GM19395 (cell line): ENCODE data around the gene TUNAR.

Source experiments
- ATAC-seq: cut with Tn5 transposase; IDR thresholded peaks from one replicate; pipeline ENCODE4 v1.9.1; 2021; ENCODE audit warnings: mild to moderate bottlenecking, moderate library complexity; ENCODE audit not compliant: unreplicated experiment

TUNAR gene

DNA sequence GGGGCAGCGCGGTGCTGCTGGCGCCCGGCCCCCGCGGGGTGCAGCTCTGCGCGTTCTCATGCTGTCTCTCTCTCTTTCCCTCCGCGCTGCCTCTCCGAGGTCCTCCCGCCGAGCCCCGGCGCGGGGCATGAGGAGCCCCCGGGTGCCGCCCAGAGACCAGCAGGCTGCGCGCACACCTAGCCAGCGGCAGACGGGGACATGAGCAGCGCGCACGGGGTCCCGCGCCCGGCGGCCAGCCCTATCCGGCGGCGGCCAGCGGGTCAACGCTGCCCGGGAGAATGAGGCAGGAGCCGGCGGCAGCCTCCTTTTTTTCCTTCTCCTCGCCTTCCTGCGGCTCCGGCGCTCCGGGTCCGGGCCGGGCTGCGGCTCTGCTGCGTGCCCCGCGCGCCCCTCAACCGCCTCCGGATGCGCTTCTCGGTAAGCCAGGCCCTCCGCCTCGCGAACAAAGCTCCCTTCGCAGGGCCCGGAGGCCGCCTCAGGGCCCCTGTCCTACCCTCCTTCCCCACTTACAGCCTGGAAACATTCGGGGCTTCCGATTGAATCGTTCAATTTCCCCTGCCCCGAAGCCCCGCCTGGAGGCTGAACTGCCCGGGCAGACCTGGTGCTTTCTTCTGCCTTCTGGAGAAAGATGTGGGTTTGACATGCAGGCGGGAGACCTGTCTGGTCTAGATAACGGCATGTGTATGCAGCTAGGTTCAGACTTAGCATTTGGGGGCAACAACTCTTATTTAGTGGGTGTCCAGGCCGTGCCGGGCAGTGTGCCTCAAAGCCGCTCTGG, at the start of gene TUNAR:
TUNAR (plus strand) TSS at position 72 of the 778 bp plus-strand sequence.
- no peak for ATAC-seq

DNA sequence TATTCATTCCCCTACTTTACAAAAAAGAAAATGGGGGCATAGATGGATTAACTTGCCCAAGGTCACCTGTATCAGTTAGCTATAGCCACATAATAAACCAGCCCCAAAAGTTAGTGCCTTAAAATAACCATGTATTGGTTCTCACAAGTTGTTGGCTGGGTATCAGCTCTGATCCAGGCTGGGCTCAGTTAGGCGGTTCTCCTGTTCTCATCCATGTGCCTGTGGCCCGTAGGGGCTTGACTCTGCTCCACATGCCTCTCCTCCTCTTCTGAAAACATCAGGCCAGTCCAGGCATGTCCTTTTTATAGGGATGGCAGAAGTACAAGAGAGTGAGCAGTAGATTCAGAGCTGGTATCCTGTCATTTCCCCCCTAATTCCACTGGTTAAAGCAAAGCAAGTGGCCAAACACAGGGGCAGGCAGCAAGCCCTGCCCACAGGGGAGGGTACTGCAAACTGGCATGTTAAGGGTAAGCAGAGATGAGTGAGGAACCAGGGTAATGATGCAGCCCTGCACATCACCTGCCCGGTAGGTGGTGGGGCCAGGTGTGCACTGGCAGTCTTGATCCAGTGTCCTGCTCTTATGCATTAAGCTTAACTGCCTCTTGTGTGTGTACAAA, 47.9 kb upstream of the TUNAR start:
- no peak for ATAC-seq

DNA sequence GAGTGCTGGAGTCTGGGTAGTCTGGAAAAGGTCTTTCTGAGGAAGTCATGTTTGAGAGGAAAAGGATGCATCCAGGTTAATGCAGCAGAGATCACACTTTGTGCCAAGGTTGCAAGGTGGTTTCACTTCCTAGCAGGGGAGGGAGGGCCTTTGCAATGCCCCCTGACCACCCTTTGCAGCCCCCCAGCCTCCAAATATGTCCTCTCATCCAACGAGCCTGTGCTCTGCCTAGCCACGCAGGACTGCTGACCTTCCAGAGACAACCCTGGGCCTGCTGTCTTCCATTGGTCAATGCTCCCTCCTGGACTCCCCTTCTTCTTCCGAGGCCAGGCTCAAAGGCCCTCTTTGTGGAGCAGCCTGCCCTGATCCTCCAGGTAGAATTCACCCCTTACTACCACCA, 47.3 kb upstream of the TUNAR start:
- no peak for ATAC-seq

DNA sequence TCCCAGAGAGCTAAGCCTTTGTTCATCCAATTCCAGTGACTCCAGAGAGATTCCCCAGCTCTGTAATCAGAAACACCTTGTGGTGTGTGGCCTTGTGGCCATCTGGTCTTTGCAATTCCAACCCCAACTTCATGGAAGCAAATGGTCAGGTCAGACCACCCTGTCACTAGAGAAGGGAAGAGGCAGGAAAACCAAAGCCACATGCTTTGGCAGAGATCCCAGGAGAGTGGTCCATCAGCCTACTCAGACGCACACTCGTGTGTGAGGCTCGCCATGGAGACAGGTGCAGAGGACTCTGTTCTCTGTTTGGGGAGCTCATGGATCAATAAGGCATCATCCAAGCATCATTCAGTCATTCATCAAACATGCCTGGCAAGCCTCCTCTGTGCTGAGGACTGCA, 46.2 kb upstream of the TUNAR start:
- no peak for ATAC-seq

DNA sequence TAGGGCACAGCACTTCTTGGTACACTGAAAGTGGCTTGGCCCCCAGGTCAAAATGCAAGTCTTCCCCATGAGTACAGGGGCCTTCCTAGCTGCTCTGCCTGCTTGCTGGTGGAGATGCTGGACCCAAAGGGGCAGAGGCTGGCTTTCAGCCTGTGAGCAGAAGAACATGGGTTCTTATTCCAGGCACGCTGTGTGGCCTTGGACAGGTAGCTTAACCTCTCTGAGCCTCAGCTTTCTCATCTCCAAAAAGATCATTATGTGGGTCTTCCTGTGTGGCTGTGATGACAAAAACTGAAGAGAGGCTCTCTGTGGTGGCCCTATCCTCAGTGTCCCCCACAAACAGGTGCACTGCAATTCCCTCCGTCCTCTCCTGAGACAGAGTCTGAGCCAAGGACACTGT, 45.6 kb upstream of the TUNAR start:
- no peak for ATAC-seq

DNA sequence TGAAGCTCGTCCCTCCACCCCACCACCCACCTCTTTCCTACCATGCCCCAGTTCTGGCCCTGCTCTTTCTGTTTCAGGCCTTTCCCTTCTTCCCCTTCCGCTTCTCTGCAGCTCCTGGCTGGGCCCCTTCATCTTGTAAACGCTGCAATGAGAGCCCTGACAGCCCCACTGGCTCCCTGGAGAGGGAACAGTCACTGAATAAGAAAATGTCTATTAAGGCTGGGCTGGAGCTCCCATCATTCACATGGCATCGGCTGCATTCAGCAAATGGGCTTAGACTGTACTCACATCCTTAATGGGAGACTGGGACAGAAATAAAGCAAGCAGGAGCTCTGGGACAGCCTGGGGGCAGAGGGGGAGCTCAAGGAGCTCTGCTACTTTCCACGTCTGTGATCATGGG, 45.2 kb upstream of the TUNAR start:
- ATAC-seq = no peak

DNA sequence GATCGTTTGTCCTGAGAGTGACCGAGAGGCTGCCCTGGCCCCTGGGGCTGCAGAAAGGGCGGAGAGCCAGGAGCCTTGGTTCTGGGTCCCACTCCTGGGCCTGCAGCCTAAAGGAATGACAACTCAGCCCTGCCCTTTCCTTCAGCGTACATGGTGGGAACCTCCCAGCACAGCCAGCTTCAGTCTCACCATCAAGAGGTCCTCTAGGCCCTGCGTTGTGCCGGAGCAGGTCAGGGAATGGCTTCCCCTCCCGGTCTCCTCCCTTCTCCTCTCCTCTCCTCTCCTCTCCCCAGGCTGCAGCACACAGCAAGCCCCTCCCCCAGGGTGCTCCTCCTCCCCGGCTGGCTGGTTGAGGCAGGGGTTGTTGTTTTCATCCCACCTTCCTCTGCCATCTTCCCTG, 44.6 kb upstream of the TUNAR start:
- ATAC-seq = no peak

DNA sequence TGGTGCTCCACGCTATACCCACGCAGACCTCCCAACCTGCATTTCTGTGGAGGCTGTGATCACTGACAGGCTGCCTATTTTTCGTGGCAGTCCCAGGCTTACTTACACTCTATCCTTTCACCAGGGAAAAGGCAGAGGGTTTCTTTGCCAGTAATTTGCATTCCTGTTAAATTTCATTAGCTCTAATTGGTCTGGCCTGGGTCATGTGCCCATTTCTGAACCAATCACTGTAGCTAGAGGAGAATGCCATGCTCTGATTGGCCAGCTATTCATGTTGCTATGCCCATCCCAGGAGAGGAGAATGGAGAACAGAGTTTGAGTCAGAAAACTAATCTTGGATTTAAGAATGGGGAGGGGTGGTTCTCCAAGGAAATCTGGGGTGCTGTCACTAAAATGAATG, 43.2 kb upstream of the TUNAR start:
- no peak for ATAC-seq

DNA sequence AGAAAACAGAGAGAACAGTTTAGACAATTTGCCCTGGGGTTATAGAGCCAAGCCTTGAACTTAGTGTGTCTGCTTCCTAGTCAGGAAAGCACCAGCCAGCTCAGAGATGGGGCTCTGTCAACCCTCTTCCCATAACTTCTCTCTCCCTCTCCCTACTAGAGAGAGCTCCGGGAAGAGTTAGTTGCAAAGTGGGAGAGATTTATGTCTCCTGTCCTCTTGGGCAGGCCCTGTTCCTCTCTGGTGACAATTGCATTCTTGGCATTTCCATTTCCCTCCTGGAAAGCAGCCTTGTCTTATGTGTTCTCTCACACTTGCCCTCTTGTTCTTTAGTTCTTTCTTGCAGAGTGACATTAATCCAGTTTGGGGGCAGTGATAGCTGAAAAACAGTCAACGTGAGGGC, 42.1 kb upstream of the TUNAR start:
- no peak for ATAC-seq

DNA sequence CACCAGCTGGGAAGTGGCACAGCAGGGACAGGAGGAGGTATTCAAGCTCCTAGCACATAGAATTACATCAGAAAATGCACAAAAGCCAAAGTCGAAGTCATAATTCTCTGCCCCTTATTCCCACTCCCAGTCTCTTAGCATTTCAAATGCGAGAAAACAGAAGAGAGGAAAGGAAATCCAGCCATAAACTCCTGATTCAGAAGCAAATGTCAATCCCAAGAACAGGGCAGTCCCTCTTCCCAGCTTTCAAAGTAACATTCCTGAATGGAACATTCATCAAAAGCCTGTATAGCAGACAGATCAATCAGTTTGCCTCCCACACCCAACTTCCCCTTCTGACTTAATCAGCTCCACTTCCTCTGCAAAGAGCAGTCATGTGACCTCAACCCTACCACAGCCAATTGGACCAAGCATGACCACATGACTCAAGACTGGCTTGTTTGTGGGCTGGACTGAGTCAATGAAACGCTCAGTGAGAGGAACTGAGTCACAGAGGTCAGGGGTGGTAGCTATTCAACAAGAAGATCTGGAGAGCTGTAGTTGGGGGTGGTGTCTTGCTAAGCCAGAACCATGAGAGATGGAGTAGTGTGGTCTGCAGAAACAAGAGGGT, 41.4 kb upstream of the TUNAR start:
- no peak for ATAC-seq

DNA sequence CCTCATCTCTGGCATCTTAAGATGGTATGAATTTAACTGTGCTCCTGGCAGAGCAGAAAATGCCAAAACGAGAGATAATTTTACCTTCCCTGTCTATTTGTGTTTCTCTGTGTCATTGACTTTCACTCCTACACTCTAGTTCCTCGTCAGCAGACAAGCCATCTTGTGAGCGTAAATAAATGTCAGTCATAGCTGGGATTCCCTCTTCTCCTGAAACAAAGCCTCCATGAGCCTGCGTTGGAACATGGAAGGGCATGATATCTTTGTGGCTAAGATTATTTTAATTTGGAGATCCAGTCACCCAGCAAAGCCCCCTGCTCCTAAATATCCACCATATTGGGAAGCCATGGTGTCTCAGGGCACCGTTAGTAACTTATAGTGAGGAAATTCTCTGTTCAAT, 37.8 kb upstream of the TUNAR start:
- ATAC-seq = no peak

DNA sequence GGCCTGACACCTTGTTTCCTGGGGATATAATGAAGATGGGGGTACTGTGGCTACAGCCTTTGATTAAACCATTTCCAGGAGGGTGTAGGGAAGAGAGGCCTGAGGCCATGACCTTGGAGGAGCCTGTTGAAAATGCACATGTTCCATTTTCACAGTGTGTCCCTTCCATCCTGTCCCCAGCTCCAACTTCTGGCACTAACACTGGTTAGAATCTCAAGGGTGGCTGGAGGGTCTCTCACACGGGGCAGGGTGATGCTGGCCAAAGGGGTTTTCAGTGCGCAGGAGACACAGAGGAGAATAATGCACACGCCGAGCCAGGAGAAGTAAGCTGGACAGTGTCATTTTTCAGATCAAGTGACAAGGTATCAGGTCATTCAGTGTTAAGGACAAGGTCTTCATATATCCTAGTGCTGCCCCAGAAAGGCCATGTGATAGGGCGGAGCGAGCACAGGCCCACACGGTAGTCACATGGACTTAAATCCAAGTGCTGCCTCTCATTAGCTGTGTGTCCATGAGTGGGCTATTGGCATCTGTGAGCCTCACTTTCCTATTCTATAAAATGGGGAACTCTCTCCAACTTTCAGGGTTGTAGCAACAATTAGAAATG, 36.4 kb upstream of the TUNAR start:
- ATAC-seq = no peak

DNA sequence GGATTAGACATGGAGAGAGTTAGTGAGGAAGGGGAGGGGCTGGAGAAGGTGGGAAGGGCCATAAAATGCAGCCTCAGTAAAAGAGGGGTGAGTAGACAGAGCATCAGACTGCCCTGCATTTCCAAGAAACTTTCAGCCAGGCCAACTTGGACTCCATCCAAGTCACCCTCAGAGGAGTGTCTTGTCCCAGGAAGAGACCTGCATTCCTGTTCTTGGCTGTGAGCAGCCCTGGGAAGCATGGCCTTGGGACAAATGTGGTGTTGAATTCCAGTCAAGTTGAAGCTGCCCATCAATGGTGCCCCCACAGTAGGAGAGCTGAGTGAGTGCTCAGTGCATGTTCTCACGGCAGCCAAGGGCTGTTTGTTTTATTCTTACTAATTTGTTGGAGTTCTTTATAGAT, 35.0 kb upstream of the TUNAR start:
- ATAC-seq = no peak

DNA sequence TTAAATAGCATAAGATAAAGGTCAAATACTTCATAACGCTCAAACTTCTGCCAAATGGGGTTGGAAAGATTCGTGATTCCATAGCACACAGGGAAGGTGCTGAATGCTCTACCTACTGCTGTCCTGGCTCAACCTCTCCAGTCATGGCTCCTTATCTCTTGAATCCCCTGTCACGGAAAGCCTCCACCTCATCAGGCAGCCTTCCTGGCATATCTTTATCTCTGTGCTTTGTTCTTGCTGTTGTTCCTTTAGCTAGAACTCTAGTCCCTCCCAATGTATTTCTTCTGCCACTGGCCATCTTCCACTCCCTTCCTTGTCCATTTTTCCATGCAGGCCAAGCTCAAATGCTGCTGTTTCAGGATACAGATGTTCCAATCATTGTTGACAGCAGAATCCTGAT, 26.9 kb upstream of the TUNAR start:
- ATAC-seq = no peak

DNA sequence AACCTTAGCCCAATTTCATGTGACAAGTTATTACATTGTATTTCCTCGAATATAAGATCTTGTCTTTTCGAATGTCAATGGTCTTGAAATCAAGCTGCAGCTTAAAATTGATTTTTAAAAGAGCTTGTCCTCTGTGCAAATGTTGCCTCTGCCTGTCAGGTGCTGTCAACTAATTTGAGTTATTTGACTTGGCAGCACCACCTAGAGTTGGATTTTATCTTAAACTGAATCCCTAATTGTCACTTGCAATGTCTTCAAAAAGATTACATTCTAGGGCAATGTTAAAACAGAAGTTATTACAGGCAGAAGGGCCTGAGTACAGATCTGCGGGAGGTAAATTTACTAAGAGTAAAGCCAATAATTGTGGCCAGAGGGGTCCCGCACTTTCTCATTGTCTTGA, 26.2 kb upstream of the TUNAR start:
- no peak for ATAC-seq

DNA sequence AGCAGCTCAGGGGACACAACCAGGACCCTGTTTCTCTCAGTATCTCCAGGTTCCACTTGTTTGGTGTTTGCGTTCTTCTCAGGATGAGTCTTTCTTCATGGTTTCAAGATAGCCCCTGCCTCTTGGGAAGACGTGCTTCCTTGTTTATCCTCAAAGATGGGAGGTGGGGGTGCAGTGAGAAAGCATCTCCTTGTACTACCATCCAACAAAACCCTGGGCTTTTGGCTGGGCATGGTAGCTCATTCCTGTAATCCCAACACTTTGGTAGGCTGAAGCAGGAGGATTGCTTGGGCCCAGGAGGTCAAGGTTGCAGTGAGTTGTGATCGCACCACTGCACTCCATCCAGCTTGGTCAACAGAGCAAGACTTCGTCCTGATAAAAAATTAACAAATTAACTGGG, 21.0 kb upstream of the TUNAR start:
- no peak for ATAC-seq

DNA sequence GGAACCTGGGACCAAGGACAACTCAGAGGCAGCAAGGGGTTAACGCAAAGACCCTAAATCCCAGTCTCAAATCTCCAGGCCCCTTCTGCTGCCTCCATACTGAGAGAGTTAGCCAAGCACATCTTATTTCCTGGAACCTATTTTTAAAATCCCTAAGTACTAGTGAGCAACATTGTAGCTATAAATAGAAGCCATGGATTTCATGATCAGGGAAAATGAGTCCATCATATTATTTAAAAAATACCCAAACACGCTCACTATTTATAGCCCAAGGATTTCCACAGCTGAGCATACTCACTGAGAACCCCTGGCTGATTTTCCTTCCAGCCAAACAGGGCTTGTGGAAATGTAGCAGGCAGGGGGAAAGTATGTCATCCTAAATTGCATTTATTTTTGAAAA, 19.4 kb upstream of the TUNAR start:
- ATAC-seq = no peak

DNA sequence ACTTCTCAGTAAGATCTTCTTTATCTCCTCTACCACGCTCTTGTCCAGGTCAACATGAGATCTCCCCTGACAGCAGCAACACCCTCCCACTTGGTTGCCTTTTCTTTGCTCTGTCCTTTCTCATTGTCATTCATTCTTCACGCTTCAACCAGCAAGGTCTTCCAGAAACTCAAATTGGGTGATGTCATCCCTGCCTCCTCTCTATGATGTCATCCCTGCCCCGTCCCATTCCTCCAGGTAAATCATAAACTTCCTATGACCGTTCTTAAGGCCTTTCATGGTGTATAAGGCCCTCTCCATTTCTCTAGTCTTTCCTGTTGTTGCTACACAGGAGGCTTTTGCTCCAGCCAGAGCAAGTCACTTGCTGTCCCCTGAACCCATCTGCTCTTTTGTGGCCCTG, 17.7 kb upstream of the TUNAR start:
- ATAC-seq = no peak

DNA sequence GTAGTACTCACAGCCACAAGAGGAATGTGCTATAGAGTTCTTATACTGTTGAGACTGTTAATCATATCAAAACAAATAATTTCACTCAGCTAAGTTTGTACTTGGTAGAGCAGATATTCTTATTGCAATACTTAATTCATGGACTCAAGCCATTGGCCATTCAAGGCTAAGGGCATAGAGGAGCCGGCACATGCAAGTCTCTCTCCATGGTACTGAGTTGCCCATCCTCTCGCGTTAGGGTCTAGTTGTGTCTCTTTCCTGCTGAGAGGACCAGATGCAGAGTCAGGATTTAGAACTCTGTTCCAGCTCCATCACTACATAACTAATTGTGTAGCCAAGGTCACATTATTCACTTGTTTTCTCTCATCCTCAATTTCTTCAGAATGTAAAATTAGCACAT, 14.4 kb upstream of the TUNAR start:
- no peak for ATAC-seq

DNA sequence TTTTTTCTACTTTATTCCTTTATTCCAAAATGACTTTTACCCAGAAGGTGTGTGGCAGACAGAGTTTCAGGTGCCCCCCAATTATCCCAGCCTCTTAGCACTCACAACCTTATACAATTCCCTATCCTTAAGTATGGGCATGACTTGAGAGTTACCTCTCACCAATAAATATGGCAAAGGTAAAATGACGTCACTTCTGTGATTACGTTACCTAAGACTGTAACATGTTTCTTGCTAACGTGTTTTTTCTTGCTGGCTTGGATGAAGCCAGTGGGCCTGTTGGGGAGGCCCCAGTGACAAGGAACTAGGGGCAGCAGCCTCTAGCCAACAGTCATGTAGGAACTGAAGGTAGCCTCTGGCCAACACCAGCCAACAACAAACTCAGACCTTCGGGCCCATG, 13.3 kb upstream of the TUNAR start:
- no peak for ATAC-seq

DNA sequence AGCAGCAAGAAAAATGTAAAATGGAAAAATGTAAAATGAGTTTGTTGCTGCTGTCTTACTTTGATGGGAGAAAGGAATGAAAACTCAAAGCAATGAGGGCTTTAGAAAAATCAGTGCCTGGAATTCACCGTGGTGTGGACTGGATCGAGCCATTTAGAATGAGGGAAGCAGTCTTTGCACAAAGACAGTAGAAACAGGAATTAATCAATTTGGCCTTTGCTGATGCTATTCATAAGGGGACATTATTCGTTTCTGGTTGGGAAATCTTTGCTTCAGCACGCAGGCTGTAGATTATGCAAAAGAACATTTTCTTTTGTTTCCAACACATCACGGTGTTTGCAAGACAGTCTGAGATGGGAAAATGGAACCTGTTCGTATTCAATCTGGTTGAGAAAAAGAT, 6.9 kb upstream of the TUNAR start:
- no peak for ATAC-seq

DNA sequence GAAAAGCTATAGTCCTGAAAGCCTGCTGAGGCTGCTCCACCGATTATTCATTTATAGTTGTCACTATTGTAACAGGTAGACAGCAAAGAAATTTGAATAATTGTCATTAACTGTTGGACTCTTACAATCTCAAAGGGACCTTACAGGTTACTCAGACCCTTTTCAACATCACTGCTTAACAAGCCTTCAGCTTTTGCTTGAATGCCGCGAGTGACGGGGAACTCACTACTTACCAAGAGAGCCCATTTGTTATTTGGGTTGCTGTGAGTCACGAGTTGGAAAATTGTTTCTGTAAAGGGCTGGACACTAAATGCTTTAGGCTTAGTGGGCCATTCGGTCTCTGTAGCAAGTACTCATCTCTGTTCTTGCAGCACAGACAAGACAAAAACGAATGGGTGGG, 5.9 kb upstream of the TUNAR start:
- no peak for ATAC-seq
